ENCODE results near the gene ARHGAP45. TPM values are rescaled to one million over a fixed set of nuclear protein-coding genes. Genes with fewer than 3 reads are reported as not detected.

The ARHGAP45 gene
- total RNA-seq, 2 donors from 2014 or later: 603 to 646 TPM

DNA sequence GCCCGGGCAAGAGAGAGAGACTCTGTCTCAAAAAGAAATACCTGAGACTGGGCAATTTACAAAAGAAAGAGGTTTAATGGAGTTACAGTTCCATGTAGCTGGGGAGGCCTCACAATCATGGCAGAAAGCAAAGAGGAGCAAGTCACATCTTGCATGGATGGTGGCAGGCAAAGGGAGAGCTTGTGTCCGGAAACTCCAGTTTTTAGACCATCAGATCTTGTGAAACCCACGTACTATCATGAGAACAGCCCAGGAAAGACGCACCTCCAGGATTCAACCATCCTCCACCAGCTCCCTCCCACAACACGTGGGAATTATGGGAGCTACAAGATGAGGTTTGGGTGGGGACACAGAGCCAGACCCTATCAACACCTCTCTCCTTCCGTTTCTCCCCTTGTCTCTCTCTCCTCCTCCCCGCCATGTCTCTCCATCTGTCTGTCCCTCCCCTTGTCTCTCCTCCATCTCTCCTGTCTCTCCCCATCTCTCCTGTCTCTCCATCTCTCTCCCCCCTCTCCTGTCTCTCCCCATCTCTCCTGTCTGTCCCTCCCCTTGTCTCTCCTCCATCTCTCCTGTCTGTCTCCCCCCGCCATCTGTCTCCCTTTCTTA lies 18.2 kb downstream of the ARHGAP45 start:
- Mint-ChIP-seq H3K36me3 (ENCODE audit: low read depth) (peaks cover 4% of the 10 kb centered on the region), H3K4me1 (peaks cover 38% of the 10 kb centered on the region), H3K27me3 (no peaks in the 10 kb centered on the region), H3K27ac (peak overlapping the region; percentile 90), H3K4me3 (peak overlapping the region; percentile 63)
- ATAC-seq: no peak
- no peaks in the 10 kb centered on the region for H3K9me3 ChIP-seq (ENCODE audit: control insufficient read depth, low read length, poor library complexity, severe bottlenecking)
- DNase-seq: no peak

DNA sequence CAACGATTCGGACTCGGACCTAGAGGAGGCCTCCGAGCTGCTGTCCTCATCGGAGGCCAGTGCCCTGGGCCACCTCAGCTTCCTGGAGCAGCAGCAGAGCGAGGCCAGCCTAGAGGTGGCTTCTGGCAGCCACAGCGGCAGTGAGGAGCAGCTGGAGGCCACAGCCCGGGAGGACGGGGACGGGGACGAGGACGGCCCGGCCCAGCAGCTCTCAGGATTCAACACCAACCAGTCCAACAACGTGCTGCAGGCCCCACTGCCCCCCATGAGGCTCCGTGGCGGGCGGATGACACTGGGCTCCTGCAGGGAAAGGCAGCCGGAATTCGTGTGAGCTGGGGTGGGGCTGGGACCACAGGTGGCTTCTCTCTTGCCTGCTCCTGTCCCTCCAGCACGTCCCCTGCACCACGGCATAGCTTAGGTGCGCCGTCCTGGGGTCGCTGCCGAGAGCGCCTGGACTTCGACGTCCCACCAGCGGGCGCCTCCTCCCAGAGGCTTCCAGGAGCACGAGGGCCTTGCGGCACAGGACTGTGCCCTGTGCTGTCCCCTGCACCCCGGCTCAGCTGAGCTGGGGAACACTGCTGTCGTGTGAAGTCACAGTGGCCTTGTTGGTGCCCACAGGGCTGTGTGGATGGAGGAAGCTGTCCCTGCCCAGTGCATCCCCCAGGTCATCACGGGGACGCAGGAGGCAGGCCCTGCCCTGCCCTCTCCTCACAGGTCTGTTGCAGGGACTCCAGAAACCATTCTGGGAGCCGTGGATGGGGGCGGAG lies 18.9 kb downstream of the ARHGAP45 start:
- peaks cover 32% of the 10 kb centered on the region for H3K4me1 Mint-ChIP-seq
- H3K27me3 Mint-ChIP-seq: no peaks in the 10 kb centered on the region

DNA sequence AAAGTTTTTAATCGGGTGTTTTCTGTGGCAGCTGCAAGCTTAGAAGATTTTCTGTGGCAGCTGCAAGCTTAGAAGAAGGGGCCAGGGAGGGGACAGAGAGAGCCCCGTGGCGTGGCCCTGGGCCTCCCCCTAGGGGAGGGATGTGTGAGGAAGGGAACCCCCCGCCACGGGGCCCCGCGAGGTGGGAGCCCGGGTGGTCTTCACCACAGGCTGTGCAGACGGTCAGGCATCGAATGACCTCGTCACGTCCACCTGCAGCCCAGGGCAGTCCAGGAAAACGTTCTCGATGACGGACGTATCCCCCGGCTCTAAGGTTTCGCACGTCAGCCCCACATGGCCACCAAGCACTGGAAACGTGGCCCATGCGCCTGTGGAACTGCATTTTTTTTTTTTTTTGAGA lies 19.6 kb downstream of the ARHGAP45 start:
- H3K9me3 ChIP-seq (ENCODE audit: control insufficient read depth, low read length, poor library complexity, severe bottlenecking): no peaks in the 10 kb centered on the region
- ATAC-seq (no peak), DNase-seq (no peak)
- Mint-ChIP-seq H3K27ac (peak overlapping the region; percentile 96), H3K36me3 (ENCODE audit: low read depth) (peaks cover 4% of the 10 kb centered on the region), H3K4me1 (peaks cover 28% of the 10 kb centered on the region), H3K27me3 (no peaks in the 10 kb centered on the region), H3K4me3 (no peak overlapping the region)

More for the DNA sequence above, 18.9 kb downstream of the ARHGAP45 start:
- no peak for DNase-seq
- no peak for ATAC-seq
- no peaks in the 10 kb centered on the region for H3K9me3 ChIP-seq (ENCODE audit: control insufficient read depth, low read length, poor library complexity, severe bottlenecking)
- Mint-ChIP-seq H3K36me3 (ENCODE audit: low read depth) (peaks cover 4% of the 10 kb centered on the region), H3K27ac (peak overlapping the region; percentile 96), H3K4me3 (peak overlapping the region; percentile 63)

DNA sequence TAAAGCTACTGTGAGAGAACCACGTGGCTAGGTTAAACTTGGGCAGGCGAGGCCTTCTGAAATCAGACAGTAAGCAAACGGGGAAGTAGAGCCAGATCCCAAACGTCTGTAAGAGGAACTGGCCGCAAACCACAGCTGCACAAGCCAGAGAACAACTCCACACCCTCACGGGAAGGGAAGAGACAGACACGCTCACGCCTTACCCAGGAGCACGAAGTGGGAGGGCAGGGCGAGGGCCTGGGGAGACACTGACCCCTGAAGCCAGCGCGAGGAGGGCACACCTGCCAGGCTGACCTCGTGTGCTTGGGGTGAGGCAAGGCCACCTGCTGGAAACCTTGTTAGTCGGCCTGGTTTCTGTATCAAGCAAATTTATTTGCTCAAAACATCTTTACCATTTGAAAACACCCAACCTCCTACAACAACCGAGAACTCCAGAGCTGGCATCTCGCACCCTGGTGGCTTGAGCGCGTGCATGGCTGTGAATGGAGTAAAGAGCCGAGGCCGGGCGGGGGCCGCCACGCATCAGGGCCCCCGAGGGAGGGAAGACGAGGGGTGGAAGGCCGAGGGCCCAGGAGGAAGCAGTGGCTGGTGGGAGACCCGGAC lies 20.9 kb downstream of the ARHGAP45 start:
- H3K9me3 ChIP-seq (ENCODE audit: control insufficient read depth, low read length, poor library complexity, severe bottlenecking): no peaks in the 10 kb centered on the region
- peak overlapping the region; percentile 96 for H3K27ac Mint-ChIP-seq
- peaks cover 23% of the 10 kb centered on the region for H3K4me1 Mint-ChIP-seq
- H3K27me3 Mint-ChIP-seq: no peaks in the 10 kb centered on the region
- H3K36me3 Mint-ChIP-seq (ENCODE audit: low read depth): peaks cover 4% of the 10 kb centered on the region
- DNase-seq: peak in 1 of 3 donors; percentile 44
- ATAC-seq: peak; percentile 57
- H3K4me3 Mint-ChIP-seq: peak overlapping the region; percentile 81

DNA sequence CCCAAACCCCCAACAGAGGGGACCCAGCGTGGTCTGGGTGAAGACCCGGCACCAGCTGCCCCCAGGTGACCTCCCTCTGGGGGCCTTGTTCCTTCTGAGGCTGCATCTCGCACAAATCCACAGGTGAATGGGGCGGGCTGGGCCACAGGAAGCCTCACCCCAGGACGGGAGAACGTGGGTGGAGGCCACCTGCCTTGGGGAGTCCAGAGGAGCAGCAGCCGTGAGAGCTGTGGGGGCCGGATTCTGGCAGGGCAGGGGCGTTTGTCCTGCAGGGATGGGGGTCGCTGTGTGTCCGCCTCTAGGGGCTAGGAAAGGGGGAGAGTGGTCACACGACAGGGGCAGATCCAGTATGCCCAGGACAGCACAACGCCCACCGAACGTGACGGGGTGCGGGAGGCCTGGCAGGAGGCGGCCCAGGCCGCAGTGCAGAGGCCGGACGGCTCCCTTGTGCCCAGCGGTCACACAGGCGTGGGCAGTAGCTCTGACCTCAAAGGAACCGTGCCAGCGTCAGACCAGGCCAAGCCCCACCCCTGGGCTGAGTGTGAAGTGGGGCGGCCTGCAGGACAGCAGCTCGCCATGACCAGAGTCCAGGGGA lies 21.5 kb downstream of the ARHGAP45 start:
- no peak for DNase-seq
- Mint-ChIP-seq H3K36me3 (ENCODE audit: low read depth) (peaks cover 4% of the 10 kb centered on the region), H3K4me3 (peak overlapping the region; percentile 81), H3K27me3 (no peaks in the 10 kb centered on the region), H3K4me1 (peaks cover 25% of the 10 kb centered on the region), H3K27ac (peak overlapping the region; percentile 96)
- H3K9me3 ChIP-seq (ENCODE audit: control insufficient read depth, low read length, poor library complexity, severe bottlenecking): no peaks in the 10 kb centered on the region
- peak; percentile 30 for ATAC-seq

DNA sequence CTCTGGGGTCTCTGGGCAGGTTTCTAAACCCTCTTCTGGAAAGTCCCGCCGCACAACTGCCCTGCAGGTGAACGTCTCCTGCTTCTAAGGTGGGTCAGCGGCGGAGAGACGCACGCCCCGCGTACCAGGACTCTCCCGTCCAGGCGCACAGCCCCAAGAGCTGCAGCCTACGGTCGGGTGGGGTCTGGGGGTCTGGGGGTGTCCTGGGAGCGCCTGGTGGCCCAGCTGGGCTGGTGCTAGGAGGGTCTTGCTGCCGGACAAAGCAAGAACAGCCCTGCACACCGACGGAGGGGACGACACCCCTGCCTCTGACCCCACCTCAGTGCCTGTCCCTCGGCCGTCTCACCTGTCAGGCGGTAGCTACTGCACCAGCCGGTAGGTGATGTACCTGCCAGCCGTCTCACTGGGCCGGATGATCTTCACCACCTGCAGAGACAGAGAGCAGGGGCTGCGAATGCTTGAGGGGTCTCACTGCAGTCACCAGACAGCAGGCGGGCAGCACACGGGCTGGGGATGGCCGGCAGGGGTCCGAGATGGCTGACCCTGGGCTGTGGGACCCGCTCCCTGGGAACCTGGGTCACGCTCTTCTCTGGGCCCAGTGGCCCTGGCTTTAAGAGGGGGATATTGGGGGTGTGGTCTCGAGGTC lies 22.3 kb downstream of the ARHGAP45 start:
- Mint-ChIP-seq H3K4me1 (peaks cover 23% of the 10 kb centered on the region), H3K4me3 (no peak overlapping the region), H3K27me3 (no peaks in the 10 kb centered on the region), H3K27ac (peak overlapping the region; percentile 96), H3K36me3 (ENCODE audit: low read depth) (peaks cover 4% of the 10 kb centered on the region)
- no peaks in the 10 kb centered on the region for H3K9me3 ChIP-seq (ENCODE audit: control insufficient read depth, low read length, poor library complexity, severe bottlenecking)
- DNase-seq (no peak), ATAC-seq (no peak)

DNA sequence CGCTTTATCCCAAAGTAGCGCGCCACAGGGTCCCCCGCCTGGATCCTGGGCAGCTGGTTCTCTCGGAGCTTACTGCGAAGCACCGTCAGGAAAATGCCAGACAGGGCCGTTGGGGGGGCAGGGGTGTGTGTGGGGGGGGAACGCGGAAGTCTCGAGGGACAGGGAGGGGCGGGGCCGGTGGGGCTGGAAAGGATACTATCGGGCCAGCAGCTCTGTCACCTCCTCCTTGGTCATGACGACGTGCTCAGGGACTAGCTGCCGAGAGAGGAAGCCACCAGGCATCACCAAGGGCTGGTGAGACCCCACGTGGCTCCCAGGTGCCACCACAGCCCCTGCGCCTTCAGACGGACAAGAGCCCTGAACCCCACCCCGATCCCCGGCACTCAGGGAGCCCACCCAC lies 22.9 kb downstream of the ARHGAP45 start:
- H3K27me3 Mint-ChIP-seq: no peaks in the 10 kb centered on the region
- no peak for DNase-seq
- peaks cover 26% of the 10 kb centered on the region for H3K4me1 Mint-ChIP-seq
- peaks cover 4% of the 10 kb centered on the region for H3K36me3 Mint-ChIP-seq (ENCODE audit: low read depth)
- H3K9me3 ChIP-seq (ENCODE audit: control insufficient read depth, low read length, poor library complexity, severe bottlenecking): no peaks in the 10 kb centered on the region
- no peak overlapping the region for H3K4me3 Mint-ChIP-seq
- peak overlapping the region; percentile 96 for H3K27ac Mint-ChIP-seq
- ATAC-seq: no peak

DNA sequence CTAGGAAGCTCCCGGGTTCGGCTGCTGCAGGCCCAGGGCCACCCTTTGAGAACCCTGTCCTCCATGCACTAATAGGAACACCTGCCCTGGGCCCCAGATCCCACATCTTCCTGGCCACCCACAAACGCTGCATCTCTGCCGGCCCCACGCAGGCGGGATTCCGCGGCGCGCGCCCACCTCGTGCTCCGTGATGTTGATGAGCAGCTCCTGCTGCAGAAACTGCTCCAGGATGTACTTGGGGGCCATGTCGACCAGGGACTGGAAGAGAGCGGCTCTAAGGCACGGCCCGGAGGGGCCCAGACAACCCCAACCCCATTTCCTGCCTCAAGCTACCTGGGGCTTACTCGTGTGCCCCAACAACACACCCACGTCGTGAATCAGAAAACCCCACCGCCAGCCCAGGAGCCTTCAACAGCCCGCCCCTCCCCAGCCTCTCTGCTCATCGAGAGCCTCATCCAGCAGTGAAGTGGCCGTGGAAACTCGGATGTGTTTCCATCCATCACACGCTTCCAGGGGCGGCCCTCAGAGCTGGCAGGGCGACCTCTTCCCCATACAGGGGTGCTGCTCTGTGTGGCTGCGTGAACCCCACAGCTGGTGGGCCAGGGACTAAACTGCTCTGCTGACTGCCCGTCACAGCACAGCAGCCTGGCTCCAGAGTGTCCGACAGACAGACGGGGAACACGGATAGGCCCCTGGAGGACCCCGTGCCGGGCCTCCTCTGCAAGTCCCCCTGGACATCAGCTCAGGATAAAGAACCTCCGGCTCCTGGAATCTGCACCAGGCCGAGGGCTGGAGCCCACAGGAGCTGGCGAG lies 24.0 kb downstream of the ARHGAP45 start:
- Mint-ChIP-seq H3K27ac (peak overlapping the region; percentile 54), H3K27me3 (no peaks in the 10 kb centered on the region), H3K36me3 (ENCODE audit: low read depth) (no peaks in the 10 kb centered on the region), H3K4me3 (peak overlapping the region; percentile 53), H3K4me1 (peaks cover 27% of the 10 kb centered on the region)
- no peak for DNase-seq
- no peak for ATAC-seq
- no peaks in the 10 kb centered on the region for H3K9me3 ChIP-seq (ENCODE audit: control insufficient read depth, low read length, poor library complexity, severe bottlenecking)

DNA sequence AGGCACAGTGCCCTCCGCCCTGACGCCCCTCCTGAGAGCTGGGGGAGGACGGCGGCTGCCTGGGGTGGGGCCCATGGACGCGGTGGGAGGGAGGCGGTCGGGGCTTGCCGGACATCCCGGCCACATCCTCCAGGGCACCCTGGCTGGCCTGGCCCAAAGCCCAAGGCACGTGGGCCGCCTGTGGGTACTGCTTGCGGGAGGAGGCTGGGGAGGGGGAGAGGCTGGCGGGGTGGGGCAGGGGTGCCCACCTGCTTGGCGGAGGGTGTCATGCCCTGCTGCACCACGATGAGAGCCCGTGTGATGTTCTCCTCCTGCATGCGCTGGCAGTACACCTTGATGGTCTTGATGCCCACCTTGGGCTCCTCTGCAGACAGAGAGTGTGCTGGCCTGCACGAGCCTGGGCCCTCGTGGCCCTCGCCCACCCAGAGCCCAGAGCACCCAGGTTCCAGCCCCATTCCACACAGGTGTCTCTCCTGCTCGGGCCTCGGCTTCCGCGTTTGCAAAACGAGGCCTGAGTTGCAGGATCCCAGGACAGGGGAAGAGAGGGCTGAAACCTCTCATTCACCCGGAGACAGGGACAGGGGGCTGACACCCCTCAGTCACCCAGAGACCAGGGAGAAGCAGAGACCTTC lies 24.7 kb downstream of the ARHGAP45 start:
- peak in 1 of 3 donors; percentile 9 for DNase-seq
- Mint-ChIP-seq H3K4me3 (no peak overlapping the region), H3K27ac (peak overlapping the region; percentile 54), H3K27me3 (no peaks in the 10 kb centered on the region), H3K36me3 (ENCODE audit: low read depth) (no peaks in the 10 kb centered on the region), H3K4me1 (peaks cover 31% of the 10 kb centered on the region)
- H3K9me3 ChIP-seq (ENCODE audit: control insufficient read depth, low read length, poor library complexity, severe bottlenecking): no peaks in the 10 kb centered on the region
- no peak for ATAC-seq

DNA sequence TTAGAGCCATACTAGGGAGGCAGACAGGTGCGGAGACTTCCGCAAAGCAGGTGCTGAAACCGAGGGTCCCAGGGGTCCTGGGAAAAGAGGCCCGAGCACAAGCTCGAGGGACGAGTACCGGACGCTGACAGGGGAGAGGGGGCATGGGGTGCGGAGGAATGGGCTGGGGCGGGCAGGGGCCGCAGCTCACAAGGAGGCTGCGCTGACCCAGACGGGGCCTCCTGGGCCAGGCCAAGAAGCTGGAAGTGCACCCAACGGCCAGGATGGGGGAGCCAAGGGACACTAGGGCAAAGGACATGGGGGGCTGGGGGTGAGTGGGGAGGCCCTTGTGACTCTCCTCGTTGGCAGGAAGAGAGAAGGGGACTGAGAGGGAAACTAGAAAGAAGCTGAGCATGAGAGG lies 26.4 kb downstream of the ARHGAP45 start:
- DNase-seq (no peak), ATAC-seq (no peak)
- Mint-ChIP-seq H3K36me3 (ENCODE audit: low read depth) (no peaks in the 10 kb centered on the region), H3K27me3 (no peaks in the 10 kb centered on the region), H3K4me3 (peak overlapping the region; percentile 97), H3K27ac (peak overlapping the region; percentile 97), H3K4me1 (peaks cover 25% of the 10 kb centered on the region)
- H3K9me3 ChIP-seq (ENCODE audit: control insufficient read depth, low read length, poor library complexity, severe bottlenecking): no peaks in the 10 kb centered on the region

DNA sequence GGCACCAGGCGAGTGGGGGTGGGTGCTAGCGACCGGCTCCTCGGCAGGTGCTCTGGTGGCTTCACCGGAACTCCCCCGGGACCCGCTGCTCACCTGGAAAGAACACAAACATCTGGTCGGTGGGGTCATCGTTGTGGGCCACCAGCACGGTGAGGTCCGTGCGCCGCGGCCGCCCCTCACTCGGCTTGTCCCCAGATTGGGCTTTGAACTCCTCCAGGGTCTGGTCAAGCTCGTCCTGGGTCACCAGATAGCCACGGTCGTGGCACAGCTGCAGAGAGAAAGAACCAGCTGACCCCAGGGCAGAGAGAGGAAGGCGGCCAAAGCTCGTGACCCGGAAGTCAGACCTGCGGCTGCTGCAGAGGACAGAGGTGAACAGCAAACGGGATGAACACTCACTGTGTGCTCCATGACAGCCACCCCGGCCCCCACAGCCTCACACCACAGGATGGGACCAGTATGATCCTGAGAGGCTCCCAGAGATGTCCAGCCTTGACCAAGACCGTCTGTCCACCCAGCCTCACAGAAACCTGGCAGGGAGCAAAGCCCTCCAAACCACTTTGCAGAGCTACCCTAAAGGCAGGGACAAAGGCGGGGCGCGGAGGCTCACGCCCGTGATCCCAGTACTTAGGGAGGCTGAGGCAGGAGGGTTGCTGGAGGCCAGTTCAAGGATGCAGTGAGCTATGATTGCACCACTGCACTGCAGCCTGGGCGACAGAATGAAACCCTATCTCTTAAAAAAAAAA lies 27.0 kb downstream of the ARHGAP45 start:
- H3K9me3 ChIP-seq (ENCODE audit: control insufficient read depth, low read length, poor library complexity, severe bottlenecking): no peaks in the 10 kb centered on the region
- H3K36me3 Mint-ChIP-seq (ENCODE audit: low read depth): no peaks in the 10 kb centered on the region
- peak overlapping the region; percentile 97 for H3K27ac Mint-ChIP-seq
- ATAC-seq: no peak
- DNase-seq: no peak
- H3K27me3 Mint-ChIP-seq: no peaks in the 10 kb centered on the region
- H3K4me1 Mint-ChIP-seq: peaks cover 27% of the 10 kb centered on the region
- H3K4me3 Mint-ChIP-seq: peak overlapping the region; percentile 97

DNA sequence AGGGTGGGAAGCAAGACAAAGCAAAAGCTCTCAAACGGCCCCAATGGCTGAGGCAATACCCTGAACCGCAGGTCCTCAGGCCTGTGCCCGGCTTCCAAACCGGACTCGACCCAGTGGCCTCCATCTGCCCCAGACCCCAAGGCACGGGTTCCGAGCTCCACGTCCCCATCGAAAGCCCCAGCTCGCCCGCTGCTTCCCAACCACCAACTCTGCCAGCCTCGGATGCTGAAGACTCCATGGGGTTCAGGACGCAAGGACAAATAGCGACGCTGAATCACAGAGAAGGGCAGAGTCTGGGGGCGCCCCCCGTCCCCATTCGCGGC lies 27.6 kb downstream of the ARHGAP45 start:
- ATAC-seq: no peak

More for the DNA sequence above, 27.6 kb downstream of the ARHGAP45 start:
- Mint-ChIP-seq H3K4me3 (peak overlapping the region; percentile 97), H3K4me1 (peaks cover 27% of the 10 kb centered on the region), H3K27ac (peak overlapping the region; percentile 97), H3K36me3 (ENCODE audit: low read depth) (no peaks in the 10 kb centered on the region), H3K27me3 (no peaks in the 10 kb centered on the region)
- DNase-seq: no peak
- no peaks in the 10 kb centered on the region for H3K9me3 ChIP-seq (ENCODE audit: control insufficient read depth, low read length, poor library complexity, severe bottlenecking)

Measured in T-helper 17 cell (primary cell).